ENCODE data around the gene PUM2.

Gene PUM2

GRCh38 chr2:20309001-20309400 lies 41.6 kb downstream of the PUM2 start:
- DNase-seq (ENCODE audit: low read depth, low spot score), result no peak
- in situ Hi-C loops (cut with HindIII; ENCODE audit: low sequenced_read_pairs), result no loop called here
- TF ChIP-seq, protein P1, sequence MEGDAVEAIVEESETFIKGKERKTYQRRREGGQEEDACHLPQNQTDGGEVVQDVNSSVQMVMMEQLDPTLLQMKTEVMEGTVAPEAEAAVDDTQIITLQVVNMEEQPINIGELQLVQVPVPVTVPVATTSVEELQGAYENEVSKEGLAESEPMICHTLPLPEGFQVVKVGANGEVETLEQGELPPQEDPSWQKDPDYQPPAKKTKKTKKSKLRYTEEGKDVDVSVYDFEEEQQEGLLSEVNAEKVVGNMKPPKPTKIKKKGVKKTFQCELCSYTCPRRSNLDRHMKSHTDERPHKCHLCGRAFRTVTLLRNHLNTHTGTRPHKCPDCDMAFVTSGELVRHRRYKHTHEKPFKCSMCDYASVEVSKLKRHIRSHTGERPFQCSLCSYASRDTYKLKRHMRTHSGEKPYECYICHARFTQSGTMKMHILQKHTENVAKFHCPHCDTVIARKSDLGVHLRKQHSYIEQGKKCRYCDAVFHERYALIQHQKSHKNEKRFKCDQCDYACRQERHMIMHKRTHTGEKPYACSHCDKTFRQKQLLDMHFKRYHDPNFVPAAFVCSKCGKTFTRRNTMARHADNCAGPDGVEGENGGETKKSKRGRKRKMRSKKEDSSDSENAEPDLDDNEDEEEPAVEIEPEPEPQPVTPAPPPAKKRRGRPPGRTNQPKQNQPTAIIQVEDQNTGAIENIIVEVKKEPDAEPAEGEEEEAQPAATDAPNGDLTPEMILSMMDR (IDR thresholded peaks at IDR 0.05; ENCODE audit: low read depth, low read length), result no peak

GRCh38 chr2:20307311-20307710 lies 43.3 kb downstream of the PUM2 start:
- DNase-seq (ENCODE audit: low read depth, low spot score), result no peak
- no peak overlapping the region for H3K4me3 ChIP-seq (ENCODE audit: low read depth, low read length)
- in situ Hi-C loops (cut with HindIII; ENCODE audit: low sequenced_read_pairs), result no loop called here
- TF ChIP-seq, protein P1 (IDR thresholded peaks at IDR 0.05; ENCODE audit: low read depth, low read length), result no peak

More at GRCh38 chr2:20309001-20309400, 41.6 kb downstream of the PUM2 start:
- no peak overlapping the region for H3K4me3 ChIP-seq (ENCODE audit: low read depth, low read length)

GRCh38 chr2:20304411-20304810 lies 46.2 kb downstream of the PUM2 start:
- TF ChIP-seq, protein P1 (IDR thresholded peaks at IDR 0.05; ENCODE audit: low read depth, low read length), result no peak
- DNase-seq (ENCODE audit: low read depth, low spot score), result peak; percentile 56
- H3K4me3 ChIP-seq (ENCODE audit: low read depth, low read length), result no peak overlapping the region
- in situ Hi-C loops (cut with HindIII; ENCODE audit: low sequenced_read_pairs), result no loop called here

DNA sequence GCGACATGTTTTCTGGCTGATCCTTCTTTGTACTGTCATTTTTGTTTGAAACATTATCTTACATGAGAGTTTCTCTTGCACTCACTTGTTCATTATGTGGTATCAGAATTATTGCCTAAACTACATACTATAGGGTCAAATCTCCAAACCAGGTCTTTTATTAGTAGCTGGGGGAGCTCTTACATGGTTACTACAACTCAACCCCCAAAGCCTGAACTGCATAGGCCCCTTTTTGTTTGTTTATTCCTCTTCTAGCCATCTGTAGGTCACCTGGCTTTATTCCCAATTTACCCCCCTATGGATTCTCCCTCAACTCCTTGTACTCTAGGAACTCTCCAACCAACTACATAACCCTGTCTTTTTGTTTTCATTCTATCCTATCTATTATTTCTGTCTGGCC lies 46.7 kb downstream of the PUM2 start:
- no peak for DNase-seq (ENCODE audit: low read depth, low spot score)
- TF ChIP-seq, protein P1 (IDR thresholded peaks at IDR 0.05; ENCODE audit: low read depth, low read length), result no peak
- H3K4me3 ChIP-seq (ENCODE audit: low read depth, low read length), result no peak overlapping the region
- in situ Hi-C loops (cut with HindIII; ENCODE audit: low sequenced_read_pairs), result no loop called here

- no peak overlapping the region for H3K4me3 ChIP-seq (ENCODE audit: low read depth, low read length)
- TF ChIP-seq, protein P1 (IDR thresholded peaks at IDR 0.05; ENCODE audit: low read depth, low read length), result no peak
- in situ Hi-C loops (cut with HindIII; ENCODE audit: low sequenced_read_pairs), result no loop called here
- no peak for DNase-seq (ENCODE audit: low read depth, low spot score)
These were observed 48.6 kb downstream of the PUM2 start for GRCh38 chr2:20302019-20302418.

DNA sequence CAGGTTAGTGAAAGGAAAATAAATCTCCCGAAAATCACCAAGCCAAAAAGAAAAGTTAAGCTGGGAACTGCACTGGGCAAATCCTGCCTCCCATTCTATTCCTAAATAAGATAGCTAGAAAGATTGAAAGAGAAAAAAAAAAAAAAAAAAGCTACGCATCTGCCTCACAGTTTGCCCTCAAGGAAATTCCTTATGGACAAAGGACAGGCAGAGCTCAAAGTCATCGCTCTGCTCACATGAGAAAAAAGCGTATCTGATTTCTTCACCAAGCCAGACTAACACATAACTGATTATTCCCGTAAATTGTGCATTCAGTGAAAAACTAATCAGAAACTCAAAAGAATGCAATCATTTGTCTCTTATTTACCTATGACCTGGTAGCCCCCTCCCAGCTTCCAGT lies 50.0 kb downstream of the PUM2 start:
- TF ChIP-seq, protein P1 (IDR thresholded peaks at IDR 0.05; ENCODE audit: low read depth, low read length), result no peak
- in situ Hi-C loops (cut with HindIII; ENCODE audit: low sequenced_read_pairs), result no loop called here

GRCh38 chr2:20299113-20299512 lies 51.5 kb downstream of the PUM2 start:
- TF ChIP-seq, protein P1 (IDR thresholded peaks at IDR 0.05; ENCODE audit: low read depth, low read length), result no peak
- no peak overlapping the region for H3K4me3 ChIP-seq (ENCODE audit: low read depth, low read length)
- DNase-seq (ENCODE audit: low read depth, low spot score), result no peak
- in situ Hi-C loops (cut with HindIII; ENCODE audit: low sequenced_read_pairs), result no loop called here

More for the DNA sequence above, 50.0 kb downstream of the PUM2 start:
- no peak for DNase-seq (ENCODE audit: low read depth, low spot score)
- H3K4me3 ChIP-seq (ENCODE audit: low read depth, low read length), result no peak overlapping the region
